Measurements from ENCODE around the gene SPAG17.
A peak's percentile ranks its signal among the peaks of the same experiment; 100 is the strongest.

Gene SPAG17

DNA sequence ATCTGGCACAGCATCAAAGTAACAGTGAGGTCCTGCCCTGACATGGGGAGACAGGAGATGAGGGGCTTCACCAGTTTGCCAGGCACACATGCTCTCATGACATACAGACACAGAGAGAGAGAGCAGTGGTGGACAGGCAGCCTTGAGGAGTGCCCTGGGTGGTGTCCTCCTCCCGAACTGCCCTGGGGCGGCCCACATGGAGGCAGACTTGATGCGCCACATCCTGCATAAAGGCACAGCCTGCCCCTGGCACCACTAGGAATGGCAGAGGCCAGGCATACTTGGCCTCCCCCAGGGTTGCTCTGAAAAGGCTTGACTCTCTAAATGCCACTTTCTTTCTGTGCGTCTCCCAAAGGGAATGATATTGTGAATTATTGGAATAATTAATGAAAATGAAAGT is 67.5 kb downstream of the SPAG17 start:
- DNase-seq, result no peak

- peak; percentile 53 for DNase-seq
Measured at GRCh38 chr1:118116909-118117308, 68.1 kb downstream of the SPAG17 start.

DNA sequence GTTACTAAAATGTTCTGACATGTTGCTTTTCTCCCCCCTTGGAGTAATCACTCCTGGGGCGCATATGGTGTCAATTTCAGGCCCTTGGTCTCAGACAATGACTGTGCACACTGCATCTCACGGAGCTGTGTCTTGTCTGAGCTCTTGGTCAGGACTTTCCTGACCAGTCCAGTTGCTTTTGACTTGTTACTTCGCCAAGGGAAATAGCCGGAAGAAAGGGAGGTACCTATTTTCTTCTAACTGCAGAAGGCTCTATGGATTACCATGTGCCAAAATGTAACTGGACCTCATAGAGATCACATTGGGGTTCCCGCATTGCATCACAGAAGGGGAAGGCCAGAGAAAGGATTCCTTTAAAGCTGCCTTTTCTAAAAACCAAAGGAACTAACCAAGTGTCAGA is 68.6 kb downstream of the SPAG17 start:
- DNase-seq, result no peak

GRCh38 chr1:118115567-118116295 is 69.3 kb downstream of the SPAG17 start:
- DNase-seq, result no peak

DNA sequence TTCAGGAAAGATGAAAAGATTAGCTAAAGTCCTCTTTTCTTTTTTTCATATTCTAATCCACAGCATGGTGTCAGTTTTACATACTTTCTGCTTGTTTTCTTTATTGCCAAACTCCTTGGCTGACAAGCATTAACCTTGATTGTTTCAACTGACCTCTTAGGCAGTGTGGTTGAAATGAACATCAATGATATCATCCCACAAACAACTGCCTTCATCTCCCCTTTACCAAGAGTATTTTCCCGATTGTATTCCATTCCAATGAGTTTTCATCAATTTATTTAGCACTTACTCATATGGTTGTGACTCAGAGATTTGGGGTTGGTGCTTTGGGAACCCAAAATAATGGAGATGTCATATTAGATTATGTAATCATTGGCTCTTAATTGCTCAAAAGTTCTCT is 71.8 kb downstream of the SPAG17 start:
- DNase-seq, result no peak

GRCh38 chr1:118110580-118110979 is 74.4 kb downstream of the SPAG17 start:
- DNase-seq, result no peak

DNA sequence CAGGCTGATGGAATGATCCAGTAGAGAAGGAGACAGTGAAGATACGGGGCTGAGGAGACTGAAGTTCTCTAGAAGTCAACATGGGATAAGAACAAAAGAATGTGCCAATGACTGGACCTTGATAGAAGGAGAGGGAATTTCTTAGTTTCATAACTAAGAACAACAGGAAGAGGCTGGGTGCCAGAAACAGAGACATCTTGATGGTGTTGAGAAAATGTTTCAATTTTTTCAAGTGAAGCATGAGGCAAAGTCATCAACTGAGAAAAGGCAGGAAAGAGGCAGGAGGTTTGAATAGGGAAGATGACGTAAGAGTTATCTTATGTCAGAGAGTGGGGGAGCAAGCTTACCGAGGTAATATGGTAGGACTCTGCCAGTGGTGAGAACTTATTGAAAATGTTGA is 80.1 kb downstream of the SPAG17 start:
- no peak for DNase-seq

DNA sequence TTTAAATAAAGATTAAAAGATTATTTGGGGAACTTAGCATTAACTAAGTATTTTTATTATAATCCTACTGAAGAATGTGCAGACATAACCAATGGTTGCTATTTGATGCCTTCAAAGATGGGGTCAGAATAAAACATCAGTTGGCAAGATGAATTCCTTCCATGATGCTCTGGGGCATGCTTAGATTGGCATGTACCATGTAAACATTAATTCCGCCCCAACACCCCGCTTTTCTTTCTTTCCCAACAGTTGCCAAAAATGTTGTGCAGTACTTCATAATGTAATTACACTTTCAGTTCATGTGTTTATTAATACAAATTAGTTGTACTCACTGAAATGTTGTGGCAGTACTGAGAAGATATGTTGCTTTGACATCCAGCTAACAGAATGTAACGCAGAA is 82.6 kb downstream of the SPAG17 start:
- DNase-seq, result no peak

GRCh38 chr1:118101999-118102398 is 83.0 kb downstream of the SPAG17 start:
- no peak for DNase-seq

DNA sequence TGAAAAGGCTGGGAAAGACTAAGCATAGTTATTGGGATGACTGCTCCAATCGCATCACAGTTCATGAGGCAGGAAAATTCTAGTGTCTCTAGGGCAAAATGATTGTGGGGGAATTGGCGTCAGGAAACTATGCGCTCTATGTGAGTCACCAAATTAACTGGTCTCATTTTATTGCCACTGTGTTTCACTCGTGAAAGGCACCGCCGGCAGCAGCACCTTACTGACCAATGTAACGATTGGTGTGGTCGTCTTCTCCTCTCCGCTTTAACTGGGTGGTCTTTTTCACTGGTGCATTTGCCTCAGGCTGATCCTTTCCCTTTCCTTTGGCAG is 83.5 kb downstream of the SPAG17 start:
- no peak for DNase-seq

GRCh38 chr1:118100686-118101514 is 84.1 kb downstream of the SPAG17 start:
- peak; percentile 88 for DNase-seq

DNA sequence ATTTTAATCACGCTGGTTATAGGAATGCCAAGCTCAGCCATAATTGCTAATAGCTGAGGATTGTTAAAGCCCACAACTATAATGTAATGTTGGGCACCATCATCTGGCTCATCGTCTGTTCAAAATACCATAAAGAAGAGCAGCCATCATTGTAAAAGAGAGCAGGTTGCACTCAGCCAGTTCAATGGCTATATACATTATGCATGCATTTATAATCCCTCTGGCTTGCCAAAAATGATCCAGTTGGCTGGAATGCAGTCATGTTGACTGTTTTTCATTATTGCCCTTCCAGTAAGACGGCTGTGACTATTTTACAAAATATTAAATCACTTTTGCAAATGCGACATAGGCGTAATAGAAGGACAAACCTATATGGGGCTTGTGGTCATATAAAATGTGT is 85.3 kb downstream of the SPAG17 start:
- DNase-seq, result no peak

DNA sequence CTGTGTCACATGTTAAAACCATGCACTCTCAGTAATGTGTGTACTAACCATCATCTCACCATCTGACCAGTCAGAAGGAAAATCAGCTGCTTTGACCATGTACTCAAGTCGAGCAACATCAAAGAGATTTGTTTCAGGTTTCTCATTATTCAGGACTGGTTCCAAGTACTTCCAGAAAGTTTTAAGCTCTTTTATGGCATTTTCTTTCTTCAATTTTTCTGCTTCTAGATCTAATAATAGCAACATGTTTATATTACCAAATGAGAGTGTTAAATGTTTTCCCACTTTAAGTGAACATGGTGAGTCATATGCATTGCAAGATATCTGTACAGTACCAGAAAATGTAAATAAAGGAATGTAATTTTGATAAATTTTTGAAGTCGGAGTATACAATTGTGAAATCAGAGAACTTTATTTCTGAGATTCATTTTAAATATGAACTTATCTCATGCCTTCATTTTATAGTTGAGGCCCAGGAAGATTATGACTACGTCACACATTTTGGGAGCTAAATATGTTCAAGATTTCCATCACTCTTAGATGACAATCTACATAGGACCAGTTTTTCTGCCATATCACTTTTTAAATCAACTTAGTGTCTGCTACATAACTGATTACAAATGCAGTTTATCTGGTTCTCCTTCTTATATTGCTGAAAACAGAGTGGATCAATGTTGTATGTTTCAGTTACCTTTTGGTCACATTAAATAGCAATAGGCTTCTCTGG is 87.2 kb downstream of the SPAG17 start:
- DNase-seq, result no peak

DNA sequence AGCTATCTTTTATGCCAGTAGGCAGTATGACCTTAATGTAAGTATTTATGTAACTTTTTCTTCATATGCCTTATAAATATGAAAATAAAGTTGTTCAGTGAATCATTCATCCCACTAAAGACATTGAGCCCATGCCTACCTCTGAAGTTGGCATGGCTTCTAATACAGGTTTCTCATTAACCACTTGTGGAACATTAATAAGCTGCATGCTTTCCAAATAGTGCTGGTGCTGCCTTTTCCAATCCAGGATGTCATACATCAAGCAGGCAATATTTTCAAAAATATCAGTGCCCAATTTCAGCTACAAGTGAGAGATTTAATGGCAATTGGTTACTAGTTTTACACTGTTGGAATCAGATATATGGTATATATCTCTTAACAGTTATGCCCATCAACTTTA is 92.0 kb downstream of the SPAG17 start:
- no peak for DNase-seq

- DNase-seq, result no peak
Measured at GRCh38 chr1:118090130-118090529, 94.9 kb downstream of the SPAG17 start.

DNA sequence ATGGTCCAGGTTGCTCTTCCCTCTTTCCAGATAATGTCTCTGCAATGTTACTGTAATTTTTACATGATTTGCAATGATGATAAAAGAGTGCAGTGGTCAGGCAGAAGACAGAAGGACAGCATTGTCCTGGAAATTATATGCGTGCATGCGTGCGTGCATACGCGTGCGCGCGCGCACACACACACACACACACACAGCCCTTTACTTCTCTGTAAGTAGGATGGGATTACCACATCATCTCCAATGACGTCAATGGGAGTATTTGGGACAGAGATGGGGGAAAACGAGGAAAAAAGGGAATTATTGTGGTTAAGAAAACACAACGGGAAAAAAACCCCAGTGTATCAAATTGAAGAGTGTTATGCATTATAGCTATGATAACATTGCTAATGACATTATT is 99.7 kb downstream of the SPAG17 start:
- no peak for DNase-seq

DNA sequence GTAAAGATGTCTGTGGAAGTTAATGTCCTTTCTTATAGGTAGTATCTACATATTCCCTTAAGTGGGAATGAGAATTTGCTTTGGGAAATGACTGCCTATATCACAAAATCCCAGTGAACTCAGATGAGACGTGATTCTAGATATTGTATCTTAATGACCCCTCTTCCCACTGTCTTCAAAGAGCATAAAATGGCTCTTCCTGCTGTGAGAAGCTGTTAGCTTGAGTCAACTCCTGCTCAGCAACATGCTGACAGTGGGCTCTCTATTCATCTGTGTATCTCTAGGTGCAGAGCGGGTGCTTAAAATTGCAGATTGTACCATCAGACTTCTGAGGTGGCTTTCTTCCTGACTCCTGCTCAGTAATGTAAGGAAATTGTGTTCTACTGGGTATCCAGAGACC is 100.6 kb downstream of the SPAG17 start:
- no peak for DNase-seq

GRCh38 chr1:118082984-118083383 is 102.0 kb downstream of the SPAG17 start:
- DNase-seq, result no peak

GRCh38 chr1:118081387-118081786 is 103.6 kb downstream of the SPAG17 start:
- no peak for DNase-seq

GRCh38 chr1:118077331-118078045 is 107.5 kb downstream of the SPAG17 start:
- DNase-seq, result peak; percentile 46

GRCh38 chr1:118075116-118075515 is 109.9 kb downstream of the SPAG17 start:
- DNase-seq, result no peak

- DNase-seq, result no peak
Measured at GRCh38 chr1:118073648-118074435, 111.2 kb downstream of the SPAG17 start.

Data from NCI-H345 (cell line).